IMR-90 (cell line): Measurements from ENCODE around the gene FAM131C. TPM values are rescaled to one million over a fixed set of nuclear protein-coding genes. Genes with fewer than 3 reads are reported as not detected.

ENCODE experiments used
- ATAC-seq: fragments of 200-7000 bp; cut with Tn5 transposase; 2 replicates; pipeline ENCODE4 v1.9.1; 2020; ENCODE audit warnings: low read depth, mild to moderate bottlenecking, moderate library complexity
- BruUV-seq: library from RNA; stranded (reverse); fragments of 400-500 nt; replicated peaks from 2 replicates; lab custom pipeline; 2021; lab: Mats Ljungman, UMichigan
- CTCF ChIA-PET: fragments of 300-600 bp; formaldehyde crosslinking; extraction: SDS; loops from one replicate; lab custom pipeline; 2021; ENCODE audit warnings: antibody characterized with exemption; lab: Yijun Ruan, JAX
- POLR2A ChIA-PET: fragments of 300-600 bp; sonication (Branson Sonifier 250); formaldehyde crosslinking; loops from one replicate; lab custom pipeline; 2022; ENCODE audit warnings: antibody characterized with exemption; ENCODE audit not compliant: unreplicated experiment; lab: Charles Lee
- DNase-seq: peaks from one replicate; pipeline ENCODE4 v3.0.0; 2013
- H2AFZ ChIP-seq: replicated peaks from 2 replicates; pipeline ENCODE3; 2013; ENCODE audit warnings: low read length, mild to moderate bottlenecking; ENCODE audit not compliant: poor library complexity
- H2AK5ac ChIP-seq: 2 replicates; pipeline ENCODE4 v1.6.1; 2013; ENCODE audit warnings: low read depth, low read length, inconsistent platforms
- H2AK9ac ChIP-seq: replicated peaks from 2 replicates; pipeline ENCODE3; 2013; ENCODE audit warnings: mild to moderate bottlenecking, low read depth, low read length, moderate library complexity; ENCODE audit not compliant: poor library complexity
- H2BK120ac ChIP-seq: 2 replicates; pipeline ENCODE4 v1.6.1; 2013; ENCODE audit warnings: low read depth, low read length, inconsistent platforms
- H2BK15ac ChIP-seq: 3 replicates; pipeline ENCODE4 v1.6.1; 2013; ENCODE audit warnings: low read depth, low read length, inconsistent platforms
- H2BK20ac ChIP-seq: 2 replicates; pipeline ENCODE4 v1.6.1; 2013; ENCODE audit warnings: low read depth, mild to moderate bottlenecking, inconsistent platforms, low read length, moderate library complexity
- H2BK5ac ChIP-seq: 2 replicates; pipeline ENCODE4 v1.6.1; 2013; ENCODE audit warnings: mild to moderate bottlenecking, low read depth, low read length, inconsistent platforms; ENCODE audit not compliant: poor library complexity, severe bottlenecking
- H3K14ac ChIP-seq: replicated peaks from 2 replicates; pipeline ENCODE4 v1.6.1; 2013; ENCODE audit warnings: low read depth, low read length, inconsistent platforms
- H3K18ac ChIP-seq: 2 replicates; pipeline ENCODE4 v1.6.1; 2013; ENCODE audit warnings: low read depth, low read length, control low read depth
- H3K23ac ChIP-seq: 2 replicates; pipeline ENCODE4 v1.6.1; 2013; ENCODE audit warnings: low read depth, low read length, inconsistent platforms
- H3K27ac ChIP-seq: 2 replicates; pipeline ENCODE4 v1.5.1; 2013; ENCODE audit warnings: mild to moderate bottlenecking, control low read depth, low read length; ENCODE audit not compliant: insufficient read depth
- H3K27me3 ChIP-seq: 2 replicates; pipeline ENCODE4 v1.6.1; 2013; ENCODE audit warnings: low read length; ENCODE audit not compliant: control insufficient read depth, insufficient read depth
- H3K36me3 ChIP-seq: 2 replicates; pipeline ENCODE4 v1.6.1; 2013; ENCODE audit warnings: low read length, mixed read lengths; ENCODE audit not compliant: control insufficient read depth, insufficient read depth
- H3K4ac ChIP-seq: 2 replicates; pipeline ENCODE4 v1.6.1; 2013; ENCODE audit warnings: low read depth, low read length, inconsistent platforms
- H3K4me1 ChIP-seq: 2 replicates; pipeline ENCODE4 v1.6.1; 2013; ENCODE audit warnings: low read length, mixed read lengths; ENCODE audit not compliant: control insufficient read depth, insufficient read depth
- H3K4me2 ChIP-seq: 2 replicates; pipeline ENCODE4 v1.6.1; 2013; ENCODE audit warnings: low read depth, mild to moderate bottlenecking, control low read depth, low read length, moderate library complexity
- H3K4me3 ChIP-seq: 2 replicates; pipeline ENCODE4 v1.5.1; 2013; ENCODE audit warnings: low read depth, mild to moderate bottlenecking, control low read depth, low read length, moderate library complexity; ENCODE audit not compliant: insufficient read depth
- H3K56ac ChIP-seq: 2 replicates; pipeline ENCODE4 v1.6.1; 2013; ENCODE audit warnings: low read length, inconsistent platforms; ENCODE audit not compliant: insufficient read depth; ENCODE audit errors: extremely low read depth
- H3K79me1 ChIP-seq, 2 experiments: 2 replicates each; pipeline ENCODE4 v1.6.1; 2013; ENCODE audit warnings: low read length in 2 of 2, inconsistent platforms in 1 of 2, low read depth in 1 of 2
- H3K9ac ChIP-seq: 2 replicates; pipeline ENCODE4 v1.6.1; 2013; ENCODE audit warnings: low read depth, low read length, control low read depth
- H3K9me1 ChIP-seq: 2 replicates; pipeline ENCODE4 v1.6.1; 2013; ENCODE audit warnings: low read length, inconsistent platforms; ENCODE audit not compliant: insufficient read depth
- H3K9me3 ChIP-seq: 2 replicates; pipeline ENCODE4 v1.6.1; 2013; ENCODE audit warnings: low read length; ENCODE audit not compliant: control insufficient read depth, insufficient read depth
- H4K20me1 ChIP-seq: 2 replicates; pipeline ENCODE4 v1.6.1; 2013; ENCODE audit warnings: low read length, inconsistent platforms; ENCODE audit not compliant: insufficient read depth
- H4K5ac ChIP-seq: 2 replicates; pipeline ENCODE4 v1.6.1; 2013; ENCODE audit warnings: mild to moderate bottlenecking, low read depth, low read length, control low read depth
- H4K8ac ChIP-seq, 2 experiments: 2 replicates each; pipeline ENCODE4 v1.6.1; 2013; ENCODE audit warnings: low read depth in 2 of 2, low read length in 2 of 2, control low read depth in 1 of 2, inconsistent platforms in 1 of 2
- H4K91ac ChIP-seq: 2 replicates; pipeline ENCODE4 v1.6.1; 2013; ENCODE audit warnings: low read depth, low read length, inconsistent platforms; ENCODE audit not compliant: insufficient read depth
- BHLHE40 ChIP-seq: fragments of 150-350 bp; IDR thresholded peaks from 2 replicates; pipeline ENCODE4 v1.6.1; 2016; ENCODE audit warnings: mild to moderate bottlenecking, low read depth, low read length
- CEBPB ChIP-seq: IDR thresholded peaks from 2 replicates; pipeline ENCODE4 v1.6.1; 2012; ENCODE audit warnings: low read depth, low read length, improper control_type of control experiment
- CTCF ChIP-seq: conservative IDR thresholded peaks from 2 replicates; pipeline ENCODE4 v1.5.1; 2012; ENCODE audit warnings: mild to moderate bottlenecking, low read depth, low read length, improper control_type of control experiment
- ELK1 ChIP-seq: fragments of 150-350 bp; IDR thresholded peaks from 2 replicates; pipeline ENCODE4 v1.6.1; 2016; ENCODE audit warnings: low read depth, mild to moderate bottlenecking, low read length, moderate library complexity, borderline replicate concordance
- FOS ChIP-seq: fragments of 150-350 bp; IDR thresholded peaks from 2 replicates; pipeline ENCODE4 v1.6.1; 2016; ENCODE audit warnings: low read depth, low read length
- MAZ ChIP-seq: IDR thresholded peaks from 2 replicates; pipeline ENCODE4 v1.6.1; 2012; ENCODE audit warnings: low read depth, mild to moderate bottlenecking, low read length, improper control_type of control experiment, moderate library complexity, borderline replicate concordance
- MXI1 ChIP-seq: IDR thresholded peaks from 2 replicates; pipeline ENCODE4 v1.6.1; 2012; ENCODE audit warnings: low read depth, mild to moderate bottlenecking, low read length, moderate library complexity, borderline replicate concordance
- NFE2L2 ChIP-seq: fragments of 150-350 bp; IDR thresholded peaks from 2 replicates; pipeline ENCODE4 v1.6.1; 2016; ENCODE audit warnings: low read depth, mild to moderate bottlenecking, low read length
- RCOR1 ChIP-seq: IDR thresholded peaks from 2 replicates; pipeline ENCODE4 v1.6.1; 2012; ENCODE audit warnings: mild to moderate bottlenecking, low read length, improper control_type of control experiment; ENCODE audit not compliant: insufficient replicate concordance
- RFX5 ChIP-seq: IDR thresholded peaks from 2 replicates; pipeline ENCODE4 v1.8.0; 2012; ENCODE audit warnings: low read depth, mild to moderate bottlenecking, low read length, moderate library complexity
- SMC3 ChIP-seq: fragments of 150-350 bp; IDR thresholded peaks from 2 replicates; pipeline ENCODE4 v1.6.1; 2016; ENCODE audit warnings: low read depth, mild to moderate bottlenecking, antibody characterized with exemption, low read length, moderate library complexity
- WGBS, 2 experiments: methylation state at CpG; one replicate each; pipeline versions ENCODE4 v1.1.5 to v1.1.7; 2013; ENCODE audit warnings: missing lambda C conversion rate in 2 of 2; ENCODE audit not compliant: insufficient read length in 1 of 2; ENCODE audit errors: extremely low coverage in 2 of 2; 5-methylcytosine and 5-hydroxymethylcytosine counted together
- dilution Hi-C: fragments of 300-500 bp; cut with HindIII; formaldehyde crosslinking; loops from one replicate; pipeline ENCODE4 v1.14.3; 2018; ENCODE audit warnings: low sequenced_read_pairs; ENCODE audit not compliant: unreplicated experiment
- in situ Hi-C: fragments of 300-500 bp; cut with MboI; formaldehyde crosslinking; loops from 3 replicates; pipeline ENCODE4 v1.14.3; 2019; ENCODE audit warnings: low sequenced_read_pairs, inconsistent platforms, mixed read lengths
- intact Hi-C: fragments of 100-400 bp; cut with micrococcal nuclease; formaldehyde crosslinking; loops from 2 replicates; pipeline ENCODE4 v1.10.0; 2022
- polyA plus RNA-seq, 3 experiments: library from polyadenylated mRNA; depleted of rRNA; stranded (reverse); fragments of >200 nt; gene quantifications; 2 replicates each; pipeline ENCODE4 v1.2.3, GENCODE V29; 2012; ENCODE audit warnings: low replicate concordance in 1 of 3
- total RNA-seq: library from RNA; depleted of rRNA; stranded (reverse); fragments of >200 nt; gene quantifications from 2 replicates; pipeline ENCODE4 v1.2.3, GENCODE V29; 2012

Gene FAM131C
- total and polyA plus RNA-seq, 2 of the 4 experiments (the other 2 are of a cell fraction), result 0.18 to 1.0 TPM

DNA sequence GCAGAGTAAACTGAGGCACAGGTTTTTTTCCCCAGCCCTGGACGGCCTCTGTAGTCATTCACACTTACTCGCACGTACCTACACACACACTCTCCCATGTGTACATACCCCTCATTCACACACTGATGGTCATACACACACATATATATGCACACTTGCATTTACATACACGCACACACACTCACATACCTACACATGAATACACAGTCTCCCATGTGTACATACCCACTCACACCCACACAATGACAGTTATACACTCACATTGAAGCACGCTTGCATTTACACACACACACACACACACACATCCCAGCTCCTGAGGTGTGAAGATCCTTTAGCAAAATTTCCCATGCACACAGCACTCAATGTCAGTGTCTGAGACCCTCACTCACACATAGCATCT lies 766 bp upstream of the FAM131C start:
- dilution Hi-C loops (no loop called here), intact Hi-C loops (no loop called here), in situ Hi-C loops (no loop called here)
- TF ChIP-seq SMC3 (no peak), MXI1 (no peak), RFX5 (no peak), RCOR1 (no peak), FOS (no peak), CEBPB (no peak), BHLHE40 (no peak), NFE2L2 (no peak), CTCF (no peak), ELK1 (no peak), MAZ (no peak)
- no peaks in the 10 kb centered on the region; the same call in 1 of the 2 replicates for H3K27me3 ChIP-seq
- peak overlapping the region; percentile 94 for H2AFZ ChIP-seq
- no peak overlapping the region for H4K91ac ChIP-seq
- H3K14ac ChIP-seq, result no peak overlapping the region
- no peak overlapping the region for H2BK20ac ChIP-seq
- H3K9me1 ChIP-seq, result peaks cover 10% of the 10 kb centered on the region; the same call in 1 of the 2 replicates
- CTCF ChIA-PET, result no interaction called here
- peak overlapping the region; percentile 18; the same call in 1 of the 3 replicates for H2BK15ac ChIP-seq
- peaks cover 14% of the 10 kb centered on the region for H3K4me1 ChIP-seq
- H3K36me3 ChIP-seq, result no peaks in the 10 kb centered on the region
- peak overlapping the region; percentile 65 for H2AK5ac ChIP-seq
- H3K56ac ChIP-seq, result no peak overlapping the region
- H4K5ac ChIP-seq, result no peak overlapping the region
- no peaks in the 10 kb centered on the region for H3K9me3 ChIP-seq
- no peak overlapping the region for H3K4me2 ChIP-seq
- no peaks in the 10 kb centered on the region for H4K20me1 ChIP-seq
- no peak overlapping the region for H3K9ac ChIP-seq
- peaks cover 0 to 6% of the 10 kb centered on the region in 2 experiments; a peak in 2 of 4 replicates for H3K79me1 ChIP-seq
- peak overlapping the region; percentile 28; the same call in 1 of the 2 replicates for H3K4ac ChIP-seq
- no peak overlapping the region for H3K4me3 ChIP-seq
- H4K8ac ChIP-seq, result no peak overlapping the region
- 86% methylated on average over 5 of the region's 5 CpGs; no CpG with 5 or more reads in 1 of the 2 experiments for WGBS, 2 experiments
- no peak for ATAC-seq
- H2AK9ac ChIP-seq, result peak overlapping the region; percentile 17
- DNase-seq, result no peak
- no peak overlapping the region for H3K27ac ChIP-seq
- H3K18ac ChIP-seq, result no peak overlapping the region
- POLR2A ChIA-PET, result no interaction called here
- no peak overlapping the region for H2BK5ac ChIP-seq
- peak overlapping the region; percentile 10; the same call in 1 of the 2 replicates for H2BK120ac ChIP-seq
- no peak overlapping the region for H3K23ac ChIP-seq
- BruUV-seq, result no TSS peak
